Measurements from ENCODE around the gene TASP1.
A peak's percentile ranks its signal among the peaks of the same experiment; 100 is the strongest.

The TASP1 gene

DNA sequence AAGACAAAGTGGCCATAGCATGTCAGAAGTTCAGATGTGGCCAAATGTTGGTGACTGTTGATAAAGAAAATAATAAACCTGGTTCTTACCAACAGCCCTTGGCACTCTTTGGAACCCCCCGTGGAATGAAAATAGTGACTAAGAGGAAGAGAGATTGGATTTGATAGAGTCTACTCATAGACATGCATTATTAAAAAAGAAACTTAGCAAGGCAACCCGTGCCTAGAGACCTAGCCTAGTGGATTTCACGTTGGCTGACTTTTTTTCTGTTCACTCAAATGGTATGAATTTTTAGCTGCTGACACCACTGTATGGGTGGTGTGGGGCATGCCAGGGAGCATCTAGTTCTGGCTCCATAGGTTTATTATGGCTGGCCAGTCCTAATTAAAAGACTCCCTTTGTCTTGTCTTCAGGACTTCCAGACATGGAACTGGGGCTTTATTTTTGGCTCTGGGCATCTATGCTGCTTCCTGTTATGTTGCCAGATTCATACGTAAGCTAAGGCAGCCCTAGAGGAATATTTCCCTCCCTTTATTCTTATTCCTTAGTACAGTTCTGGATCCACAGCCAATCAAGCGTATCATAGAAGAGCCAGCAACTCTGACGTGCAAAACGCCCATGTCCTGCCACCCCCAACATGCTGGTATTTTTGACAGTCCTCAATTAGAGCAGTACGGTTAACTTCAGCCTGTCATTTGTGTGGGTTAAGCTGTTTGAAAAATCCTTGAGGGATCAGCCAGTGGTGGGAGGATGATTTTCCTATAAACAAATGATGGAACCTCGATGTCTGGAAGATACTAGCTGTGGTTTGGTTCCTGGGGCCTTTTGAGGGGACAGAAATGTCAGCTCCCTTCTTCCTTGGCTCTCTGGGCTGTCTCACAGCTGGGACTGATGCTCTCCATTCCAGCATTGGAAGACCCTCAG is 290.2 kb downstream of the TASP1 start:
- DNase-seq (ENCODE audit: low read depth) = peak; percentile 88

- peak; percentile 74 for DNase-seq (ENCODE audit: low read depth)
Observed at GRCh38 chr20:13344671-13345070, 294.1 kb downstream of the TASP1 start.

GRCh38 chr20:13342469-13343242 is 296.1 kb downstream of the TASP1 start:
- DNase-seq (ENCODE audit: low read depth) = peak; percentile 91

DNA sequence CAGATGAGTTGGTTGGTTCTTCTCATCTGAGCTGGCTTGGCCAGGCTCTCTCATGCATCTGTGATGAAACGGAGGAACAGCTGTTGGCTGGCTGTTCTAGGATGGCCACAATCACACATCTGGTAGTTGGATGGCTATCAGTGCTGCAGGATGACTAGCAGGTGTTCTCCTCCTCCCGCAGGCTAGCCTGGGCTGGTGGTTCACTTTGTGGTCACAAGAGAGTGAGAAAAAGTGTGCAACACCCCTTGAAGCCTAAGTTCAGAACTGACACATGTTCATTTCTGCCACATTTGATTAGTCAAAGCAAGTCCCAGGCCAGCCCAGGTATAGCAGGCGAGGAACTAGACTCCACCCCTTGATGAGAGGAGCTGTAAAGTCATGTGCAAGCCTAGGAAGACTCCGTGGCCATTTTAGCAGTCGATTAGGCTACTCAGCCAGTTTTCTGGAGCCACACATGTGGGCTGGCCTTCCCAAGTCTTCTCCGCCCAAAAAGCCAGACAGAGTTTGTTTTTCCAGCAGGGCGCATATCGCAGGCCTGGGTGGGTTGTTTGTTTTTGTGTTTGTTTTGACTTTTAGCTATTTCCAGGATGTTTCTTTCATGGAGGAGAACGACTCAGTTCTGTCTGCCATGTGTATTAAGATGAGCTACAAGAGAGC is 296.9 kb downstream of the TASP1 start:
- no peak for DNase-seq (ENCODE audit: low read depth)

DNA sequence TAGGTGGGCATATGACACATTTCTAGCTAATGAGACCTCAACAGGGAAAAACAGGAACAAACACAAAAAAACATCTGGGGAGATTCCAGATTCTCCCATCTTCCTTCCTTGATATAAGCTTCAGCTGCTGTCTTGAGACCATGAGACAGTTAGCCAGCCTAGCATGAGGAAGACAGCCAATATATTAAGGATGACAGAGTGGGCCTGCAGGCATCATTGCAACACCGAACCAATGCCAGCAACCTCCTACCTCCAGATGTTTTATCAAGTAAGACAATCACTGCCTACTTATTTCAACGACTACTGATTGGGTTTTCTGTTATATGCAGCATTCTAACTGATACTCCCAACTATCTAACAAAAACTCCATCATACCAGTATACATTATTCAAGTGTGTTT is 298.6 kb downstream of the TASP1 start:
- peak; percentile 37 for DNase-seq (ENCODE audit: low read depth)

Measured in EH (cell line).